Esophagus (tissue), 2 donors: ENCODE measurements around the gene CACNA2D3. TPM values are rescaled to one million over a fixed set of nuclear protein-coding genes. Genes with fewer than 3 reads are reported as not detected.

Source experiments
- H3K27ac ChIP-seq, 2 donors: one replicate each; pipeline ENCODE4 v1.5.1; 2013; ENCODE audit warnings: low read depth in 2 of 2, mild to moderate bottlenecking in 2 of 2, inconsistent platforms in 1 of 2, low read length in 1 of 2, moderate library complexity in 1 of 2
- H3K27me3 ChIP-seq, 2 donors: one replicate each; pipeline ENCODE4 v1.6.1; 2013; ENCODE audit warnings: low read length in 2 of 2, control low read depth in 1 of 2, mild to moderate bottlenecking in 1 of 2; ENCODE audit not compliant: insufficient read depth in 2 of 2, control insufficient read depth in 1 of 2
- H3K36me3 ChIP-seq, 2 donors: one replicate each; pipeline ENCODE4 v1.6.1; 2013; ENCODE audit warnings: low read length in 1 of 2; ENCODE audit not compliant: control insufficient read depth in 2 of 2, insufficient read depth in 2 of 2
- H3K4me1 ChIP-seq, 2 donors: one replicate each; pipeline ENCODE4 v1.6.1; 2013; ENCODE audit warnings: low read length in 1 of 2; ENCODE audit not compliant: control insufficient read depth in 2 of 2, insufficient read depth in 2 of 2
- H3K4me3 ChIP-seq, 2 donors: one replicate each; pipeline ENCODE4 v1.5.1; 2013; ENCODE audit warnings: low read length in 2 of 2, mild to moderate bottlenecking in 2 of 2, low read depth in 1 of 2, moderate library complexity in 1 of 2
- H3K9me3 ChIP-seq, 2 donors: one replicate each; pipeline ENCODE4 v1.6.1; 2013; ENCODE audit warnings: mild to moderate bottlenecking in 2 of 2, low read depth in 1 of 2, low read length in 1 of 2, moderate library complexity in 1 of 2; ENCODE audit not compliant: control insufficient read depth in 2 of 2, insufficient read depth in 1 of 2
- WGBS, 2 donors: extraction: QIAGEN DNeasy Blood & Tissue Kit; methylation state at CpG; one replicate each; pipeline ENCODE4 v1.1.7; 2013; 5-methylcytosine and 5-hydroxymethylcytosine counted together
- polyA plus RNA-seq, 2 donors: library from polyadenylated mRNA; stranded (reverse); fragments of 200-250 nt; gene quantifications; one replicate each; pipeline ENCODE4 v1.2.3, GENCODE V29; 2013
- donor health status: healthy with polysubstance abuse.
- donor health status: Bipolar disorder and iron deficiency.

Gene CACNA2D3
- polyA plus RNA-seq, 2 donors = 1.7 to 1.8 TPM

GRCh38 chr3:54358969-54359694 lies 236.8 kb downstream of the CACNA2D3 start:
- peaks cover 6 to 7% of the 10 kb centered on the region in 2 donors for H3K4me1 ChIP-seq
- H3K36me3 ChIP-seq = no peaks in the 10 kb centered on the region
- 58 to 65% methylated on average over 8 of the region's 8 CpGs for WGBS, 2 donors

GRCh38 chr3:54360320-54360719 lies 238.0 kb downstream of the CACNA2D3 start:
- H3K27me3 ChIP-seq = no peaks in the 10 kb centered on the region
- H3K27ac ChIP-seq = no peak overlapping the region
- H3K36me3 ChIP-seq = no peaks in the 10 kb centered on the region
- 37 to 47% methylated on average over 3 of the region's 3 CpGs for WGBS, 2 donors
- H3K4me3 ChIP-seq = no peak overlapping the region
- no peaks in the 10 kb centered on the region for H3K9me3 ChIP-seq
- peaks cover 4 to 7% of the 10 kb centered on the region in 2 donors for H3K4me1 ChIP-seq

More at GRCh38 chr3:54358969-54359694, 236.8 kb downstream of the CACNA2D3 start:
- H3K27ac ChIP-seq = no peak overlapping the region
- no peaks in the 10 kb centered on the region for H3K9me3 ChIP-seq
- no peak overlapping the region for H3K4me3 ChIP-seq
- H3K27me3 ChIP-seq = no peaks in the 10 kb centered on the region

- no peaks in the 10 kb centered on the region for H3K9me3 ChIP-seq
- 88 to 89% methylated on average over 7 of the region's 7 CpGs for WGBS, 2 donors
- H3K4me1 ChIP-seq = peaks cover 2% of the 10 kb centered on the region in 2 donors
Measured at GRCh38 chr3:54361746-54362283, 239.5 kb downstream of the CACNA2D3 start.

GRCh38 chr3:54366007-54366750 lies 243.8 kb downstream of the CACNA2D3 start:
- Histone ChIP-seq H3K4me3 (no peak overlapping the region), H3K27me3 (no peaks in the 10 kb centered on the region), H3K4me1 (peaks cover 0 to 2% of the 10 kb centered on the region in 2 donors), H3K27ac (no peak overlapping the region), H3K36me3 (no peaks in the 10 kb centered on the region), H3K9me3 (no peaks in the 10 kb centered on the region)
- WGBS, 2 donors = 57 to 58% methylated on average over 1 of the region's 1 CpG

More at GRCh38 chr3:54361746-54362283, 239.5 kb downstream of the CACNA2D3 start:
- no peak overlapping the region for H3K27ac ChIP-seq
- no peak overlapping the region for H3K4me3 ChIP-seq
- H3K27me3 ChIP-seq = no peaks in the 10 kb centered on the region
- H3K36me3 ChIP-seq = no peaks in the 10 kb centered on the region

- H3K9me3 ChIP-seq = no peaks in the 10 kb centered on the region
Measured at GRCh38 chr3:54366839-54367238, 244.5 kb downstream of the CACNA2D3 start.

GRCh38 chr3:54372232-54372631 lies 249.9 kb downstream of the CACNA2D3 start:
- no peaks in the 10 kb centered on the region for H3K27me3 ChIP-seq
- WGBS, 2 donors = 73 to 78% methylated on average over 3 of the region's 3 CpGs
- no peak overlapping the region for H3K27ac ChIP-seq
- no peaks in the 10 kb centered on the region for H3K36me3 ChIP-seq
- no peak overlapping the region for H3K4me3 ChIP-seq
- H3K9me3 ChIP-seq = no peaks in the 10 kb centered on the region
- H3K4me1 ChIP-seq = no peaks in the 10 kb centered on the region

More at GRCh38 chr3:54366839-54367238, 244.5 kb downstream of the CACNA2D3 start:
- WGBS, 2 donors = 30 to 60% methylated on average over 3 of the region's 3 CpGs
- Histone ChIP-seq H3K27me3 (no peaks in the 10 kb centered on the region), H3K4me3 (no peak overlapping the region), H3K27ac (no peak overlapping the region), H3K4me1 (no peaks in the 10 kb centered on the region), H3K36me3 (no peaks in the 10 kb centered on the region)

GRCh38 chr3:54374214-54374852 lies 252.0 kb downstream of the CACNA2D3 start:
- no peaks in the 10 kb centered on the region for H3K27me3 ChIP-seq
- no peaks in the 10 kb centered on the region for H3K36me3 ChIP-seq
- no peaks in the 10 kb centered on the region for H3K4me1 ChIP-seq
- H3K9me3 ChIP-seq = no peaks in the 10 kb centered on the region
- H3K27ac ChIP-seq = no peak overlapping the region
- WGBS, 2 donors = 79% methylated on average over 8 of the region's 8 CpGs
- H3K4me3 ChIP-seq = no peak overlapping the region

- no peaks in the 10 kb centered on the region for H3K9me3 ChIP-seq
- no peak overlapping the region for H3K27ac ChIP-seq
- no peak overlapping the region for H3K4me3 ChIP-seq
- 60 to 77% methylated on average over 6 of the region's 6 CpGs for WGBS, 2 donors
- H3K4me1 ChIP-seq = no peaks in the 10 kb centered on the region
- no peaks in the 10 kb centered on the region for H3K36me3 ChIP-seq
- no peaks in the 10 kb centered on the region for H3K27me3 ChIP-seq
Measured at GRCh38 chr3:54376142-54376807, 253.9 kb downstream of the CACNA2D3 start.
